HEK293 (cell line): ENCODE data around the gene NAALAD2.

Experiments used
- CTCF ChIA-PET: fragments of 350-600 bp; formaldehyde crosslinking; extraction: SDS; loops from one replicate; lab custom pipeline; 2021; ENCODE audit warnings: antibody characterized with exemption; lab: Yijun Ruan, JAX
- POLR2A ChIA-PET: fragments of 300-600 bp; formaldehyde crosslinking; extraction: SDS; loops from one replicate; lab custom pipeline; 2020; ENCODE audit warnings: antibody characterized with exemption, inconsistent platforms; lab: Yijun Ruan, JAX
- H3K27ac ChIP-seq: fragments of 200-500 bp; sonication (Bioruptor generic); 2 replicates; pipeline ENCODE4 v1.5.1; 2014; ENCODE audit warnings: low read depth, low read length, control low read depth, inconsistent platforms; ENCODE audit errors: extremely low read depth
- H3K36me3 ChIP-seq, 2 experiments: fragments of 200-500 bp in 1 of 2; sonication (Bioruptor generic) in 1 of 2; 1 replicate in 1 of 2; 2 replicates in 1 of 2; pipeline ENCODE4 v1.5.1; 2014 to 2017; ENCODE audit warnings: inconsistent platforms in 2 of 2, low read length in 2 of 2; ENCODE audit not compliant: control insufficient read depth in 2 of 2, insufficient read depth in 1 of 2
- H3K4me1 ChIP-seq: fragments of 200-500 bp; sonication (Bioruptor generic); 2 replicates; pipeline ENCODE4 v1.5.1; 2014; ENCODE audit warnings: mild to moderate bottlenecking, low read length, inconsistent platforms; ENCODE audit not compliant: control insufficient read depth, insufficient read depth
- H3K4me3 ChIP-seq: 2 replicates; pipeline ENCODE4 v1.5.1; 2011; ENCODE audit warnings: low read depth, mild to moderate bottlenecking, control low read depth, low read length, moderate library complexity
- H3K9me3 ChIP-seq: fragments of 200-500 bp; sonication (Bioruptor generic); 2 replicates; pipeline ENCODE4 v1.5.1; 2014; ENCODE audit warnings: low read depth, low read length, inconsistent platforms; ENCODE audit not compliant: control insufficient read depth, insufficient read depth
- GLIS1 ChIP-seq: fragments of 450-650 bp; formaldehyde crosslinking; IDR thresholded peaks from 2 replicates; pipeline ENCODE4 v1.5.1; 2016; ENCODE audit warnings: missing biosample characterization, missing genetic modification characterization
- PBX3 ChIP-seq: sonication (generic); formaldehyde crosslinking; IDR thresholded peaks from 2 replicates; pipeline ENCODE4 v1.8.1; 2022; ENCODE audit warnings: mild to moderate bottlenecking, moderate library complexity, missing genetic modification reagents
- PRDM1 ChIP-seq: fragments of 450-650 bp; formaldehyde crosslinking; IDR thresholded peaks from 2 replicates; pipeline ENCODE4; 2016; ENCODE audit warnings: missing biosample characterization, missing genetic modification characterization
- PRDM10 ChIP-seq: fragments of 450-650 bp; formaldehyde crosslinking; IDR thresholded peaks from 2 replicates; pipeline ENCODE4 v1.5.1; 2016; ENCODE audit warnings: missing biosample characterization, missing genetic modification characterization
- SCRT2 ChIP-seq: fragments of 450-650 bp; formaldehyde crosslinking; IDR thresholded peaks from 2 replicates; pipeline ENCODE4 v1.5.1; 2016; ENCODE audit warnings: missing biosample characterization, missing genetic modification characterization
- ZBTB11 ChIP-seq: fragments of 450-650 bp; formaldehyde crosslinking; conservative IDR thresholded peaks from 2 replicates; pipeline ENCODE4 v1.5.1; 2016; ENCODE audit warnings: low read depth, missing biosample characterization, missing genetic modification characterization
- ZBTB8A ChIP-seq: fragments of 450-650 bp; formaldehyde crosslinking; IDR thresholded peaks from 2 replicates; pipeline ENCODE4 v1.5.1; 2016; ENCODE audit warnings: missing biosample characterization, missing genetic modification characterization
- ZIC2 ChIP-seq: fragments of 450-650 bp; formaldehyde crosslinking; IDR thresholded peaks from 2 replicates; pipeline ENCODE4 v1.5.1; 2016; ENCODE audit warnings: missing biosample characterization, missing genetic modification characterization
- ZNF155 ChIP-seq: fragments of 450-650 bp; formaldehyde crosslinking; IDR thresholded peaks from 2 replicates; pipeline ENCODE4 v1.5.1; 2016; ENCODE audit warnings: missing biosample characterization, missing genetic modification characterization
- ZNF175 ChIP-seq: fragments of 450-650 bp; formaldehyde crosslinking; IDR thresholded peaks from 2 replicates; pipeline ENCODE4 v1.5.1; 2016; ENCODE audit warnings: missing biosample characterization, missing genetic modification characterization
- ZNF280C ChIP-seq: fragments of 450-650 bp; formaldehyde crosslinking; IDR thresholded peaks from 2 replicates; pipeline ENCODE4 v1.5.1; 2016; ENCODE audit warnings: missing biosample characterization, missing genetic modification characterization
- ZNF335 ChIP-seq: fragments of 450-650 bp; formaldehyde crosslinking; conservative IDR thresholded peaks from 2 replicates; pipeline ENCODE4 v1.5.1; 2016; ENCODE audit warnings: missing biosample characterization, missing genetic modification characterization
- ZNF37A ChIP-seq: fragments of 450-650 bp; IDR thresholded peaks from 2 replicates; pipeline ENCODE4 v1.5.1; 2018; ENCODE audit warnings: missing biosample characterization, missing genetic modification characterization
- ZNF423 ChIP-seq: fragments of 450-650 bp; formaldehyde crosslinking; IDR thresholded peaks from 2 replicates; pipeline ENCODE4 v1.5.1; 2016; ENCODE audit warnings: missing biosample characterization, missing genetic modification characterization
- ZNF521 ChIP-seq: fragments of 450-650 bp; formaldehyde crosslinking; IDR thresholded peaks from 2 replicates; pipeline ENCODE4 v1.5.1; 2017; ENCODE audit warnings: missing biosample characterization, mild to moderate bottlenecking, missing genetic modification characterization
- ZNF529 ChIP-seq: fragments of 450-650 bp; formaldehyde crosslinking; IDR thresholded peaks from 2 replicates; pipeline ENCODE4 v1.5.1; 2017; ENCODE audit warnings: missing genetic modification characterization, missing biosample characterization; ENCODE audit not compliant: insufficient replicate concordance
- ZNF530 ChIP-seq: fragments of 450-650 bp; formaldehyde crosslinking; IDR thresholded peaks from 2 replicates; pipeline ENCODE4 v1.5.1; 2016; ENCODE audit warnings: low read depth, missing biosample characterization, missing genetic modification characterization
- ZNF549 ChIP-seq: fragments of 450-650 bp; IDR thresholded peaks from 2 replicates; pipeline ENCODE4 v1.5.1; 2018; ENCODE audit warnings: missing biosample characterization, missing genetic modification characterization, mild to moderate bottlenecking, inconsistent platforms, moderate library complexity
- ZNF555 ChIP-seq: fragments of 450-650 bp; formaldehyde crosslinking; conservative IDR thresholded peaks from 2 replicates; pipeline ENCODE4 v1.5.1; 2017; ENCODE audit warnings: missing biosample characterization, mild to moderate bottlenecking, missing genetic modification characterization, inconsistent platforms
- ZNF580 ChIP-seq: fragments of 450-650 bp; formaldehyde crosslinking; IDR thresholded peaks from 2 replicates; pipeline ENCODE4 v1.5.1; 2016; ENCODE audit warnings: missing biosample characterization, missing genetic modification characterization
- ZNF645 ChIP-seq: fragments of 450-650 bp; formaldehyde crosslinking; IDR thresholded peaks from 2 replicates; pipeline ENCODE4; 2016; ENCODE audit warnings: missing biosample characterization, missing genetic modification characterization
- ZNF704 ChIP-seq: fragments of 450-650 bp; formaldehyde crosslinking; IDR thresholded peaks from 2 replicates; pipeline ENCODE4 v1.5.1; 2016; ENCODE audit warnings: missing biosample characterization, missing genetic modification characterization

Gene NAALAD2

GRCh38 chr11:90134478-90135003, at the start of gene NAALAD2:
Gene NAALAD2, plus strand, starts transcription at chr11:90134663. Its CDS starts 96 bp downstream, at chr11:90134759.
- ChIA-PET POLR2A (interaction anchor here (1.2 kb wide), 1 partner anchor 88 kb away, joined by 5 read pairs; the partner anchor contains the start of gene CHORDC1), CTCF (interaction anchor here (0.6 to 1.3 kb wide), 3 partner anchors 20 to 29 kb away, joined by 3 to 6 read pairs (median 3); no protein-coding TSS in a partner anchor)
- no peaks in the 10 kb centered on the region for H3K36me3 ChIP-seq
- H3K4me1 ChIP-seq = no peaks in the 10 kb centered on the region
- no peaks in the 10 kb centered on the region for H3K9me3 ChIP-seq
- peak within 1 kb of the TSS; percentile 62 for H3K4me3 ChIP-seq
- peak within 1 kb of the TSS; percentile 54; the same call in 1 of the 2 replicates for H3K27ac ChIP-seq
- TF ChIP-seq ZNF155 = no peak
- no peak for TF ChIP-seq ZNF580 (tag by site-specific recombination)
- TF ChIP-seq ZNF335 (tag by site-specific recombination) = 0 out of 2 replicates have a peak, but pooled peaks have one; percentile 43
- no peak for TF ChIP-seq PRDM1 (tag by site-specific recombination)
- TF ChIP-seq ZNF530 (tag by site-specific recombination) = no peak
- TF ChIP-seq PBX3 (CRISPR knock-in tag) = no peak
- TF ChIP-seq ZNF529 (tag by site-specific recombination) = no peak
- TF ChIP-seq ZNF645 = no peak
- TF ChIP-seq ZNF555 (tag by site-specific recombination) = no peak
- TF ChIP-seq ZIC2 (tag by site-specific recombination) = peak; percentile 61
- TF ChIP-seq ZNF280C = no peak
- no peak for TF ChIP-seq ZNF521 (tag by site-specific recombination)
- no peak for TF ChIP-seq ZNF704 (tag by site-specific recombination)
- TF ChIP-seq SCRT2 = no peak
- TF ChIP-seq ZBTB11 (tag by site-specific recombination) = peak; percentile 40; the same call in 1 of the 2 replicates
- peak; percentile 76 for TF ChIP-seq GLIS1 (tag by site-specific recombination)
- peak; percentile 61 for TF ChIP-seq ZBTB8A (tag by site-specific recombination)
- TF ChIP-seq ZNF549 = no peak
- TF ChIP-seq ZNF175 = no peak
- TF ChIP-seq ZNF423 (tag by site-specific recombination) = peak; percentile 88
- TF ChIP-seq PRDM10 = peak; percentile 43
- TF ChIP-seq ZNF37A (tag by site-specific recombination) = no peak
